Stimulated activated naive CD8-positive, alpha-beta T cell treated with anti-CD3 and anti-CD28 coated beads, Interleukin-15, amount 100 ng/mL, for 72 hours (primary cell): ENCODE results near the gene UCHL3.
A peak's percentile ranks its signal among the peaks of the same experiment; 100 is the strongest.

Experiments
- ATAC-seq: fragments of 150-1000 bp; cut with Tn5 transposase; 2 replicates; pipeline ENCODE4 v1.10.0; 2021; ENCODE audit warnings: mild to moderate bottlenecking, moderate library complexity
- DNase-seq, 2 donors: peaks; one replicate each; pipeline ENCODE4 v3.0.0; 2021 to 2022
- H3K27ac Mint-ChIP-seq, 2 donors: one replicate each; pipeline ENCODE4 v1.8.0; 2022; ENCODE audit warnings: mild to moderate bottlenecking in 2 of 2, mixed read lengths in 2 of 2, moderate library complexity in 2 of 2
- H3K27me3 Mint-ChIP-seq: one replicate; pipeline ENCODE4 v1.8.0; 2022; ENCODE audit warnings: mixed read lengths
- H3K4me1 Mint-ChIP-seq: one replicate; pipeline ENCODE4 v1.8.0; 2022; ENCODE audit warnings: mild to moderate bottlenecking, mixed read lengths
- H3K4me3 Mint-ChIP-seq, 2 donors: one replicate each; pipeline ENCODE4 v1.8.0; 2022; ENCODE audit warnings: mild to moderate bottlenecking in 2 of 2, mixed read lengths in 2 of 2, moderate library complexity in 1 of 2
- H3K9me3 Mint-ChIP-seq, 2 donors: one replicate each; pipeline ENCODE4 v1.8.0; 2022; ENCODE audit warnings: mixed read lengths in 2 of 2

The UCHL3 gene

DNA sequence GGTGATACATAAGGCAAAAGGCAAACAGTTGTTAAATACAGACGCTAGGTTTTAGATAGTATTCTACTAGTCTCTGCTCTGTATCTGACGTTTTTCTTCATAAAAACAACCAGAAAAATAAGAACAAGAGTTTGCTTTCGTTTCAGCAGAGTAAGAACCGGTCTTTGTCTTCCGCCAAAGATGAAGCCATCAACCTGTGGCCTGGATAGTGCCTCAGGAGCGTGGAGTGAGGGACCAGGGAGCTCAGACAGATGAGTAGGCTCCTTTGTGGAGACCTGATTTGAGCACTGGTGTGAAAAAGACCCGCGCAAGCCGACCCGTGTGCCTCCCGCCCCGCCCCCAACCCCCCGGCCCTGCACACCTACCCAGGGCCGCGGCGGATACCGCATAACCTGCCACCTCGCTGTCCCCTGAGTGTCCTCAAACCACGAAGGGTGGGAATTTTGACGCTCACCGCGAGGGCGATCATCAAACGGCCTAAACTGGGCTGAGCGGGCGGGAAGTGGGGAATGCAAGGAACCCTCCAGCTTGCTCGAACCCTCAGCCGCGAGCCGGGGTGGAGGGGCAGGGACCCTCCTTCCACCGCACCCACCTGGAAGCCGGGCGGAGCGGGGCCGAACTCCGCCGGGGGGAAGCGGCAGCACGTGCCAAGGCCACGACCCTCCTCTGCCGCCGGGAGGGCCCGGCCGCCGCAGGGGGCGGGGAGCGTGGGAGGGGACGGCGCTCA, 85.7 kb downstream of the UCHL3 start:
- H3K4me1 Mint-ChIP-seq: peaks cover 9% of the 10 kb centered on the region
- peaks cover 25% of the 10 kb centered on the region for H3K27me3 Mint-ChIP-seq
- no peak overlapping the region for H3K27ac Mint-ChIP-seq
- ATAC-seq: peak; percentile 8
- peak overlapping the region; percentile 51 to 54 for H3K4me3 Mint-ChIP-seq
- no peaks in the 10 kb centered on the region for H3K9me3 Mint-ChIP-seq
- DNase-seq: no peak

DNA sequence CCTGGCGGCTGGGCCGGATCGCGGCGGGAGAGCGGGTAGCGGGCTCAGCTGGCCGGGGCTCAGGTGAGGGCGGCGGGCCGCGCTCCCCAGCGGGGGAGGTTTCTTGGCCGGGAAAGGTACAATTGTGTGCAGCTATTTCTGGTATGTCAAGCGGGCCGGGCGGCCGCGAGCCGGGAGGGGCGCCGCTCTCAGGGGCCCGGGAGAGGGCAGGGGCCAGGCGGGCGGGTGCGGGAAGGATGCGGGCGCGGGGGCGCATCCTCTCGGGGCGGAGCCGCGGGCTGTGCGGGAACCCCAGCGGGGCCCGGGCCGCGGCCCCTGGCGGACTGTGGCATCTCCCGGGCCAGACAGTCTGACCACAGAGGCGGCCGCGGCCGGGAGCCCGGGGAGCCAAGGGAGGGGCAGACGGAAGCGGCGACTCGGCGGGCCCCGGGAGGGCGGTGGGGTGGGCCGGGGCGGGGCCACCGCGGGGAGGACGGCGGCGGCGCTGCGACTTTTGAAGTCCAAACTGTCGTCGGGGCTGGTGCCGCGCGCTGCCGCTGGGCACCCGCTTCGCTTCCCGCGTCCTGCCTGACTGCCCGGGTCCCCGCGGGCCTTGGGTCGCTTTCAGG, 86.3 kb downstream of the UCHL3 start, which contains the start of gene LMO7:
Gene LMO7 (plus strand): TSS at position 503 of the 608 bp plus-strand sequence. CDS start 328 bp downstream, outside the sequence.
- peak within 1 kb of the TSS in 1 of 2 donors; percentile 40 for H3K27ac Mint-ChIP-seq
- peak within 1 kb of the TSS; percentile 82 to 85 for H3K4me3 Mint-ChIP-seq
- peak; percentile 49 to 58 for DNase-seq
- peaks cover 31% of the 10 kb centered on the region for H3K27me3 Mint-ChIP-seq
- peaks cover 9% of the 10 kb centered on the region for H3K4me1 Mint-ChIP-seq
- ATAC-seq: peak; percentile 70
- H3K9me3 Mint-ChIP-seq: no peaks in the 10 kb centered on the region

DNA sequence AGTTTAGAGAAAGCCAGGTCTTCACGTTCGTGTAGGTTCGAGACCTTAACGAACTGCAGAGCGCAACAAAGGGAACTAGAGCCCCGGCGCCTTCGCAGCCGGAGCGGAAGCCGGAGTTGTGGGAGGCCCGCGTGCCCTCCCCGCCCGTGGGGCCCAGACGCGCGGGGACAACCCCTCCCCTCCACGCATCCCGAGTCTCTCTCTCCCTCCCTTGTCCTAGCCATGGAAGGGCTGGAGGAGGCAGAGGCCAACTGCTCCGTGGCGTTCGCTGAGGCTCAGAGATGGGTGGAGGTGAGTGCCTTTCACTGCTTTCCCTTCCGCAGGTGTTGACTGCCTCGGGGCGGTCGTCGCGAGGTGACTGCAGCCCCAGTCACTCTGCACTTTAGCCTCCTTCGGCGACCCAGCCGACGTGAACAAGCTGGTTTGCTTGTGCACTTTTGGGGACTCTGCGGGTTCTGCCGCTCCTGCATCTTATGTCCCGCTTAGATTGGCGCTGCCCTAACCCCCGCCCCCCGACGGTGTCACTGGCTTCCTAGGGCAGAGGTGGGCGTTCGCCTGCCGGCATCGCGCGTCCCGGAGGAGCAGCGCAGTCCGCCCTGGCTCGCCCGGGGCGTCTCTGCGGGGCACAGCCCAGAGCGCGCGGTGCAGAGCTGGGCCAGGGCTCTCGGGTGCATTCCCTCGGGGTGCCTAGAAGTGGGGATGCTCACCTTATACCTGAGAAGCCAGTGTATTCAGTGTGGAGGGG, 87.0 kb downstream of the UCHL3 start:
- peaks cover 33% of the 10 kb centered on the region for H3K27me3 Mint-ChIP-seq
- peak overlapping the region in 1 of 2 donors; percentile 40 for H3K27ac Mint-ChIP-seq
- peak overlapping the region; percentile 82 to 85 for H3K4me3 Mint-ChIP-seq
- peak; percentile 44 to 53 for DNase-seq
- peak; percentile 65 for ATAC-seq
- H3K9me3 Mint-ChIP-seq: no peaks in the 10 kb centered on the region
- peaks cover 9% of the 10 kb centered on the region for H3K4me1 Mint-ChIP-seq

DNA sequence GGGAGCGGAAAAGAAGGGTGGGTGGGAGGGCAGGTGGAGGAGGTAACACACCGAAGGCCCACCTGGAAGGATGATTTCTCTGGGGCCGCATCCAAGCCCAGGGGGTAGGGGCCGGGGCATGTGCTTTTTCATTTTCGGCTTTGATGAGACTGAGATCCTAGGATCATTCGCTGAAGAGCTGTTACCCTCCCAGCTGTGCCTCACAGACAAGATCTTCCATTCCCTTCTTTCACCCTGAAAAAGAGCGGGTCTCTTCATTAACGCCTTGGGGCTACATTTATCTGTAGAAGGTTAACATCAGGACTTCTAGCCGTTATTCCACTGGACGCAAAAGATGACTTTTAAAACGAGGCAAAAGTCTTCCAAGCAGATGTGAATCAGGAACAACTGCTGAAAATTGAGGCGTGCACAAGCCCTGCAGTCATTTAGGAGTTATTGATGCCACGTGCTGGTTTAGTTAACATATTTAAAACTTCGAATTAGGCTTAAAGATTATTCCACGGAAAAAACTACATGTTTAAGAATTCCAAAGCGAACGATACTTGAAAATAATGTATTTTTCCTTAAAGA, 87.7 kb downstream of the UCHL3 start:
- no peak for DNase-seq
- peaks cover 9% of the 10 kb centered on the region for H3K4me1 Mint-ChIP-seq
- ATAC-seq: no peak
- peaks cover 33% of the 10 kb centered on the region for H3K27me3 Mint-ChIP-seq
- no peak overlapping the region for H3K27ac Mint-ChIP-seq
- H3K4me3 Mint-ChIP-seq: peak overlapping the region; percentile 82 to 85
- no peaks in the 10 kb centered on the region for H3K9me3 Mint-ChIP-seq

DNA sequence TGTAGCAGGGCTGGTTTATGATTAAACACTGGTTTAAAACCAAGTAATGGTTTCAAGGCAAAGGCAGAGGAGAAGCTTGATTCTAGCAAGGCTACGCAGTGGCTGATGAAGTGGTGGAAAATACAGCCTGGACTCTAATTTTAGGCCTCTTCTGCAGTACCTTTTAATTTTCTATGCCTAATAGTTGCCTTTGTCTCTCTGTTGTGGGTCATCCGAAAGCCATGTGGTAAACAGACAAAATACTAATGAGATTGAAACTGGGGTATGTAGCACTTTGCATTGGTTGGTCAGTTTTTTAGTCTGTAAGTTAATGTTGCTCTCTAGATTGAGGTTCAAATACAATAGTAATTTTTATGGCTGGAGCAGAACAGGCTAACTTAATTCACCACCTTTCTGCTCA, 89.9 kb downstream of the UCHL3 start:
- peaks cover 9% of the 10 kb centered on the region for H3K4me1 Mint-ChIP-seq
- no peak overlapping the region for H3K4me3 Mint-ChIP-seq
- ATAC-seq (no peak), DNase-seq (no peak)
- H3K9me3 Mint-ChIP-seq: no peaks in the 10 kb centered on the region
- peaks cover 33% of the 10 kb centered on the region for H3K27me3 Mint-ChIP-seq
- no peak overlapping the region for H3K27ac Mint-ChIP-seq

DNA sequence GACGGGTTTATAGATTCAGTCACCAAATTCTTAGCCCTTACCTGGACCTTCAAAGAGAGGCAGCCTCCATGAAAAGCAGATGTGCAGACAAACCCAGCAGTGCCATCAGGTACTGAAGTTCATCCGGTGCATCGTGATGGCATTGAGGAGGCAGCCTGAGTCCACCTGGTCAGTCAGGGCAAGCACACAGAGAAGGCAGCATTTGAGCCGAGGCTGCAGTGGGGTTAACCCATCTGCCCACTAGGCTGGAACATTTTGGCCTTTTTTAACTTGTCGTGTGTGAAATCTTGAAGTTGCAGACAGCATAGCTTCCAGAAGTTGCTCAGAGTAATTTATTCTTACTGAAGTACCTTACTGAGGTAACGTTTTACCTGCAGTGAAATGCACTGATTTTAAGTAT, 91.4 kb downstream of the UCHL3 start:
- Mint-ChIP-seq H3K27me3 (peaks cover 33% of the 10 kb centered on the region), H3K4me3 (no peak overlapping the region), H3K4me1 (peaks cover 9% of the 10 kb centered on the region), H3K9me3 (no peaks in the 10 kb centered on the region), H3K27ac (no peak overlapping the region)
- DNase-seq (no peak), ATAC-seq (no peak)

DNA sequence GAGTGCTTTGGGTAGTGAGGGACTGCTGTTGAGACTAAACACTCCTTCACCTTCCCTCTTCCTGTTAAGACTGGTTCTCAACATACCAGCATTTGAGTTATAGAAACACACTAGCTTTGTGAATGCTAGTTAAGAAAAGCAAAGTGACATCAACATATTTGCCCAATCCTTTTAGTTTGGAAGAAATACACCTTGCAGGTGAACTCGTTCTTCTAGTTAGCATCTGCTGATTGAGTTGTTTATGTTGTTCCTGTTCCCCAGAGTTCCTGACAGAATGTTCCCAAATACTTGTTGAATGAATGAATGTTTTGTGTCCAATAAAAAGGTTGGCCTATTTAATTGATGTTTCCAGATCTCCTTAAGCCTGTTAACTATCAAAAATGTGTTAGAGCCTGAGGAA, 93.6 kb downstream of the UCHL3 start:
- ATAC-seq (no peak), DNase-seq (no peak)
- peaks cover 22% of the 10 kb centered on the region for H3K27me3 Mint-ChIP-seq
- H3K4me3 Mint-ChIP-seq: no peak overlapping the region
- no peaks in the 10 kb centered on the region for H3K9me3 Mint-ChIP-seq
- H3K4me1 Mint-ChIP-seq: no peaks in the 10 kb centered on the region
- H3K27ac Mint-ChIP-seq: no peak overlapping the region

DNA sequence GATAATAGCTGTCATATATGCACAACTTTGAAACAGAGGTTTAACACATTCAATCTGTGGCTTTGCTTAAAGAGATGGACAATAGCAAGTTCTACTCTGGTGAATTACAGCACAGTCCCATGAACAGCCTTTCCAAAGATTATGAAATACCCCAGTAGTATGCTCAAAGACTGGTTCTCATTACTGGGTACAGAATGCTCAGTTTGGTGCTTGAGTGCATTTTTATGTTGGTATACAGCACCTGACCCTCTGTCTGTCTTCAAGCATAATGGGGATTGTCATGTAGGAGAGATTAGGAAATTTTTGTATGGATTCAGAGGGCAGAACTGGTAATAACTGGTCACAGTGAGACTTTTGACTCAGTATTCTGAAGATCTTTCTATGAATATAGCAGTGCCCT, 94.1 kb downstream of the UCHL3 start:
- H3K9me3 Mint-ChIP-seq: no peaks in the 10 kb centered on the region
- peaks cover 20% of the 10 kb centered on the region for H3K27me3 Mint-ChIP-seq
- DNase-seq (no peak), ATAC-seq (no peak)
- H3K27ac Mint-ChIP-seq: no peak overlapping the region
- H3K4me1 Mint-ChIP-seq: no peaks in the 10 kb centered on the region
- no peak overlapping the region for H3K4me3 Mint-ChIP-seq

DNA sequence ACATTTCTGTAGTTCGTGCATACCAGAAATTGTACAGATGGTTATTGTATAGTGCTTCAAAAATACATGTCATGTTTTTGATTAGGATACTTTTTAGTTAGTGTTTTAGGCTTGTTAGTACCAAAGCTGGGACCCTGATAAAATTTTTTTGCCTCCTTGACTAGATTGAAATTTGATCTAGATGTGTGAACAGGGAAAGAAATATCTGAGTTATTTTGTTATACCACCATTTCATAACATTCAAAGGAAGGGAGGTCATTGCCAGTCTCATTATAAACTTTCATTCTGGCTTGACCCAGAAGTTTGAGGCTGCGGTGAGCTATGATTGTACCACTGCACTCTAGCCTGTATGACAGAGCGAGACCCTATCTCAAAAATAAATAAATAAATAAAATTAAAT, 95.5 kb downstream of the UCHL3 start:
- Mint-ChIP-seq H3K4me1 (no peaks in the 10 kb centered on the region), H3K27ac (no peak overlapping the region), H3K9me3 (no peaks in the 10 kb centered on the region), H3K27me3 (peaks cover 10% of the 10 kb centered on the region), H3K4me3 (no peak overlapping the region)
- DNase-seq: no peak
- ATAC-seq: no peak

DNA sequence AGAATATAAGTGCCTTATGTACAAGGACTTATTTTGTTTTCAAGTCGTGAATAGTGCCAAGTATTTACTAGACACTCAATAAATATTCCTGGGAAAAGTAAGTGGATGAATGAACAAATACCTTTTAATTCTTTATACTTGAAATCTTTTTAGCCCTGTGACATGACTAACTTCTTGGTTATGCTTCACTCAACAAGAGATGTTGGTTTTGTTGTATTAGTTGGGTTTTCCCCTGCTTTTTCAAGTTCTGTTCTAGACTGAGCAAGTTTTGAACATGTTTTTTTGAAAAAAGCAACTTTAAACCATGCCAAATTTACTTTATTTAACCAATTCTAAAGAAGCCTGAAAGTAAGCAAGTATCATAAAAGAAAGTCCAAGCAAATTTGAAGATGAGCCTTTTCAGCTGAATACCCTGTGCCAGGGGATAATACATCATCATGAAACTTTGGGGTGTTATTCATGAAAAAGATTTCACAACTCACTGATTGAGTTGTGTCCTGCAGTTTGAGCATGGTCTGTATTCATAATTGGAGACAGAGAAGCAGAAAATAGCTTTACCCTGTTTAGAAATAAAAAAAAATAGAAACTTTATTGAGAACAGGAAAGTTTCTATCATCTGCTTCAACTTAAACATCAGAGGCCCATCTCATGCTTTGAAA, 97.7 kb downstream of the UCHL3 start:
- Mint-ChIP-seq H3K27ac (no peak overlapping the region), H3K9me3 (no peaks in the 10 kb centered on the region), H3K4me1 (no peaks in the 10 kb centered on the region), H3K4me3 (no peak overlapping the region), H3K27me3 (no peaks in the 10 kb centered on the region)
- DNase-seq (no peak), ATAC-seq (no peak)

DNA sequence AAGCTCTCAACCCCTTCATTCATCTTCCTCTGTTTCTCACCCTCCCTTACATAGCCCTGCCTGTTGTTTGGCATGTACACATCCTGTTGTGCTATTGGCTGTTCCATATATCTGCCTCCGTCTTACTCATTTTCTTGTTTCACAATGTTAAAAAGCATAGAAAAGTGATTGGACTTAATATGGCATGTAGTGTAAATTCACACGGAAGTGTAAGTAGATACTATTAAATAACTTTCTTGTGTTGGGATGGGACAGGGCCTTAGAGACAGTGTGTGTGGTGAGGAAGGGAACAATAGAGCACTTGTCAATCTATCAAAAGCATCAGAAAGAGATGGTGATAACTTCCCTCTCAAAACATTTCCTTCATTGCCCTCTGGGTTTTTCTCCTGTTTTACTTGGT, 98.9 kb downstream of the UCHL3 start:
- Mint-ChIP-seq H3K4me1 (no peaks in the 10 kb centered on the region), H3K4me3 (no peak overlapping the region), H3K9me3 (no peaks in the 10 kb centered on the region), H3K27me3 (no peaks in the 10 kb centered on the region), H3K27ac (no peak overlapping the region)
- ATAC-seq (no peak), DNase-seq (no peak)

DNA sequence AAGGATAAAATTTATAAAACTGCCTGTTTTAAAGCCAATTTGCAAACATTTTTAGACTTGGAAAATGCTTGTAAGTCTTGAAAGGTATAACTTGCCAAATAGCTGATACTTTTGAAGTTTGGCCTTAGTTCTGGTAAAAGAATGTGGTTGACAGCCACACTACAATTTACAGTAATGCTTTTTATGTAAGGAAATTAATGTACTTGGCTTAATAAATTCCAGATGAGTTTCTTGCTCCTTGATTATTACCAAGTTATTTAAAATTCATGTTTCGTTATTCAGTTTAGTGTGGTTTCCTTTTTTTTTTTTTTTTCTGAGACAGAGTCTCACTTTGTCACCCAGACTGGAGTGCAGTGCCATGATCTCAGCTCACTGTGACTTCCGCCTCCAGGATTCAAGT, 101.4 kb downstream of the UCHL3 start:
- no peak for DNase-seq
- H3K4me1 Mint-ChIP-seq: no peaks in the 10 kb centered on the region
- H3K27ac Mint-ChIP-seq: no peak overlapping the region
- ATAC-seq: no peak
- H3K4me3 Mint-ChIP-seq: no peak overlapping the region
- no peaks in the 10 kb centered on the region for H3K9me3 Mint-ChIP-seq
- no peaks in the 10 kb centered on the region for H3K27me3 Mint-ChIP-seq

DNA sequence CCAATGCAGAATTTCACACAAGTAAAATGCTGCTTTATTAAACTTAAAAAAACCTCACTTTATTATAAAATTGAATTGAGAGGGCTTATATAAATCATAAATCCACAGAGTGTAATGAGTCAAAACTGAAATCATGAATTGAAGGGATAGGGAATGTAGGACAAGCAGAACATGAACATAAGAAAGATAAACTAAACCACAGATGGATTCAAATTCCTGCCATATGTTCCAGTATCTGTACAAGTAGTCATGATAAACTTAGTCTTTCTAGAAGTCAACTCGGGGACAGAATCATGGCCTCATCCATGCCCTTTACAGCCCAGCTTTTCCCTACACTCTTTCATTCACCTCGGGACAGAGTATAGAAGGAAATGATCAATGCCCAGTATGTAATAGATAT, 103.1 kb downstream of the UCHL3 start:
- no peaks in the 10 kb centered on the region for H3K4me1 Mint-ChIP-seq
- no peak for DNase-seq
- no peak for ATAC-seq
- H3K4me3 Mint-ChIP-seq: no peak overlapping the region
- no peaks in the 10 kb centered on the region for H3K27me3 Mint-ChIP-seq
- no peak overlapping the region for H3K27ac Mint-ChIP-seq
- H3K9me3 Mint-ChIP-seq: no peaks in the 10 kb centered on the region
